CD4-positive, alpha-beta T cell treated with Interleukin-1 beta for 1 hour (primary cell): ENCODE results near the gene PRELID1.
"Not testable (repeated sequence)": the region's sequence is repeated elsewhere in the genome, so short reads cannot be mapped to it uniquely, and the experiment has no call there.

Source experiments
- DNase-seq, 2 donors: peaks; one replicate each; pipeline ENCODE4 v3.0.0-alpha.2; 2020 to 2022

Gene PRELID1

DNA sequence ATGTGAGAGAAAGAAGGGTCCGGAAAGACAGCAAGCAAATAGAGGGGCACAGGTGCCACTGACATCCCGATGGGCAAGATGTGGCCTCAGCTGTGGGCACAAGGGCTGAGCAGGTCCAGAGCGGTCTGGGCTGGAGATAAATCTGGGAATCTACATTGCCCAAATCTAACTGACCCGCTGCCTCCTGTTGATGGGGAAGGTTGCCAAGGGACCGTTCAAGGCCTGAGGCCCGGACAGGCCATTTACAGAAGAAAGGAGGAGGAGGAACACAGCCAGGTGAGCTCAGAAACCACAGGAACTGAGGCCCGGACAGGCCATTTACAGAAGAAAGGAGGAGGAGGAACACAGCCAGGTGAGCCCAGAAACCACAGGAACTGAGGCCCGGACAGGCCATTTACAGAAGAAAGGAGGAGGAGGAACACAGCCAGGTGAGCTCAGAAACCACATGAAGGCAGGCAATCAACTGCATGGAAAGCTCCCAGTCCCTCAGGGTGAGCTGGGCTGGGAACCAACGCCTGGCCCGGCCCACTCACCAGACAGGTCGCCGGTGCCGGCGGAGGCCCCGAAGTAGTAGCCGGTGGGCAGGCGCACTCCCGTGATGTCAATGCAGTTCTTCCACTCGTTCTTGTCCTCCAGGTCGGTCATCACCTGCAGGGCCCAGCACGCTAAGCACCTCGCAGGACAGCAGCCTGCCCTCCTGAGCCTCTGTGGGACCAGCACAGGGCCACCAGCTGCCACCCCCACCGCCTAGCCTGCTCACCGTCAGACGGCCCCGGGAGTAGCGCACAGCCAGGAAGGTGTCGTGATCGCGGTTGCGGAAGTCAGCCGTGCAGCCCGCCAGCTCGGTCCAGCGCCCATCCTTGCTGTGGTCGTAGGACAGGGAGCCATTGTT, 33.2 kb downstream of the PRELID1 start:
- no peak for DNase-seq

DNA sequence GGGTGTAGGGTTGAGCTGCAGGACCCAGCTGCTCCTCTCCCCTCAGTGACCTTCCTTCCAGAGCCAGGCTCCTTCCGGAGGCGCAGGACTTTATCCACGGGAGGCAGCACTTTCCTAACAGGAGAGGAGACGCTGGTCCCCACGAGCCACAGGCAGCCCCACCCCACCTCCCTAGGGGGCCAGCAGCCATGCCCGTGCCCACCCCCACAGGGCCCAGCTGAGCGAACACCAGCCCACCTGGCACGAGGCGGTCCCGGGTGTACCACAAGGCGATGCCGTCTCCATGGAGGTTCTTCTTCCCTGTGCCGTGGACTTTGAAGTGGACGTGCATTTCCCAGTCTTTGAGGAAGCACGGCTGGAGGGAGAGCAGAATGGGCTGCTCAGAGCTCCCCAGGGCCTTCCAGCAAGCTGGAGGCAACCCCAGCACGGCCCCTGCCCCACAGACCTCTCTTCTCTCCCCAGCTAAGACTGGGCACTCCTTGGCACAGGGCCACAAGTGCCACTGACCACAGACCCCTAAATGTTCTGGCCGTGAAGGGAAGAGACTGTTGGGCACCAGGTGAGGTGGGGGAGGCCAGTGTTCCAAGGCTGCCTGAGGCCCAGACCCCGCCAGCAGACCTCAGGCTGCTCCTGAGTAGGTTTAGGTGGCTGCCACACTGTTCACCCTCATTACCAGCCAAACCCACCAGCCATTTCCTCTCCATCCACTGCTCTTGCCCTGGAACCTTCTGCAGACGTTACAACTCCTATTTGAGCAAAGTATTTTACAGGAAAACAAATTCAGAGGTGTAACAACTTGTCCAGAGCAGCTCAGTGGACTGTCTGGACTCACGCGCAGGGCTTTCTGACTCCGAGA, 34.9 kb downstream of the PRELID1 start:
- no peak for DNase-seq

- no peak for DNase-seq
Measured at GRCh38 chr5:177339107-177339638, 35.6 kb downstream of the PRELID1 start.

- not testable (repeated sequence) for DNase-seq
Measured at GRCh38 chr5:177343000-177343399, 39.4 kb downstream of the PRELID1 start.

DNA sequence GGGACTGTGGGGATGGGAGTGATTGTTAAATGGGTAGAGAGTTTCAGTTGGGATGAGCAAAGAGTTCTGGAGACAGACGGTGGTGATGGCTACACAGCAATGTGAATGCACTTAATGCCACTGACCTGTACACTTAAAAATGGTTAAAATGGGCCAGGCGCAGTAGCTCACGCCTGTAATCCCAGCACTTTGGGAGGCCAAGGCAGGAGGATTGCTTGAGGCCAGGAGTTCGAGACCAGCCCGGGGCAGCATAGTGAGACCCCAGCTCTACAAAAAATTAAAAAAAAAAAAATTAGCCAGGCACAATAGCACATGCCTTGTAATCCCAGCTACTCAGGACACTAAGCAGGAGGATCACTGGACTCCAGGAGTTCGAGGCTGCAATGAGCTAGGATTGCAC, 40.2 kb downstream of the PRELID1 start:
- DNase-seq = no peak

DNA sequence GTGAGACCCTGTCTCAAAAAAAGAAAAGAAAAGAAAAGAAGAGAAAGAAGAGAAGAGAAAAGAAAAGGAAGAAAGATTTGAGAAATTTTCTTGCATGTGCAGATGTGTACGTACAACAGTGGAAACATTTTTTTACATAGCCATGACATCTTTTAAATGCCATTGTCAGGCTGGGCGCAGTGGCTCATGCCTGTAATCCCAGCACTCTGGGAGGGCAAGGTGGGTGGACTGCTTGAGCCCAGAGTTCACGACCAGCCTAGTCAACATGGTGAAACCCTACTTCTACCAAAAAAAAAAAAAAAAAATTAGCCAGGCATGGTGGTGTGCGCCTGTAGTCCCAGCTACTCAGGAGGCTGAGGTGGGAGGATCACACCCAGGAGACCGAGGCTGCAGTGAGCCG, 41.3 kb downstream of the PRELID1 start:
- no peak for DNase-seq

DNA sequence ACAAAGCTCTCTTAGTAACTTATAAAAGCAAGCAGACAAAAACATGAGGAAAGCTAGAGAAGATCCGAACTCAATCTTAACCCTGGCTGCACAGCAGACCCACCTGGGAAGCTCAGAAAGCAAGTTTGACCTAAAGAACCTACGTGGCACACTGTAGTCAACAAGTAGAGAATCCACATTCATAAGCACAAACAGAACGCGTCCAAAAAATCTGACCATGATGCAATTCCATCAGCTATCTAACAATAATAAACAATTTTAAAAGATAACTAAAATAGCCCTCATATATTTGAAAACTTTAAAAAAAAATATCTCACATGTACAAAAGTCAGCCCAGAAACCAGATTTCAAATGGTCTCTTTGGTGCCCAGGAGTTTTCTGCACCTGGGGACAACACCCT, 43.2 kb downstream of the PRELID1 start:
- no peak for DNase-seq

- no peak for DNase-seq
Measured at GRCh38 chr5:177347699-177348098, 44.1 kb downstream of the PRELID1 start.

GRCh38 chr5:177349362-177349647, 45.7 kb downstream of the PRELID1 start:
- DNase-seq = no peak

DNA sequence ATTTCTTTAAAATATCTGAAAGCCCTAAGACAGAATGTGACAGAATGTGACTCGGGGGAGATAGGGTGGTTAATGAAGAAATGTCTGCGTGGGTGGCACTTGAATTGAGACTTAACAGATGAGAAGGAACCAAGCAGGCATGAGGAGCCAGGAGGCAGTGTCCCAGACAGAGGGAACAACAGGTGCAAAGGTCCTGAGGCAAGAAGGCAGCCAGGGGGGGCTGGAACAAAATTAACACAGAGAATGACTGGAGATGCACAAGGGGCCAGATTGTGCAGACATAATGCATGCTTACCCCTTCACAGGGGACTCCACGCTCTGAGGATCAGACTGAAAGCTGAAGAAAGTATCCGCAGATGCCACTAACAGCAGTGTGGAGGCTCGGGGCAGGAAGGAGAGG, 46.2 kb downstream of the PRELID1 start:
- no peak for DNase-seq

DNA sequence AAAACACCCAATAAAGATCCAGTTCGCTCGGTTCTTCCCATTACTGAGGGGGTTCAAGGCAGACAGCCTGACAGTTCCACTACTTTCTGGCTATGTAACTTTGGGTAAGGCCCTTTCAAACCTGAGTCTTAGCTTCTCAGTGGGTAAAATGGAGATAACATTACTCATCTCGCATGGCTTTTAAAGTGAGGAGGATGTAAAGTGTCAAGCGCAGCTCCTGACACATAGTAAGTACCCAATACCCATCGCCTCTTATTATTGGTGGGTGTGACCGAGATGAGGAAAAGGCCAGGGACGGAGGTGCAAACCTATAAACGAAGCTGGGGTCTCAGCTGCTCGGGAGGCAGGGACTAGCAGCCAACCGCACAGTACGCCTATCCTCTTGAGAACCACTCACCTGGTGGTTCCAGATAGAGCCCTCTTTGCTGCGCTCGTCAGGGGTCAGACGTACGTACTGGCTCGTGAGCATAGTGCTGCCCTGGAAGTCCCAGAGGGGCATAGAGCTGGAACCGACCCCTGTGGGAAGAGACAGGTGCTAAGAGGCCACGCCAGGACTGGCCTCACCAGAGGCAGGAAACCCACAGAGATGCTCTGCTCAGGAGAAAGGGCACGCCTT, 47.3 kb downstream of the PRELID1 start:
- no peak for DNase-seq

- DNase-seq = peak; percentile 93 to 94
Measured at GRCh38 chr5:177351392-177352329, 48.1 kb downstream of the PRELID1 start, which contains the start of gene LMAN2. LMAN2 (minus strand) TSS chr5:177351668; CDS start chr5:177351647, 21 bp downstream.

DNA sequence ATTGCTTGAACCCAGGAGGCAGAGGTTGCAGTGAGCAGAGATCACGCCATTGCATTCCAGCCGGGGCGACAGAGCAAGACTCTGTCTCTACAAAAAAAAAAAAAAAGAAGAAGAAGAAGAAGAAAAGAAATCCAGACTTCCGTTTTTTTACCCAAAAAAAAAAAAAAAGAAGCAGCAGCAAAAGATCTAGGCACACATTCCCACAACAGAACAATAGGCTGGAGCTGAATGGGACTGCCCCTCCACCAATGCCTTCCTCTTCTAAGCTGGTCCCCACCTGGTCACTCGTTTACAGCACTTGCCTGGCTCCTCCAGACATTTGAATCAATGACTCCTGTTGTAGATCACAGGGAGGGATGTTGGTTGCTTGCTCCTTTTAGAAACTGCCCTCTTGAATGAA, 49.5 kb downstream of the PRELID1 start:
- DNase-seq = no peak

DNA sequence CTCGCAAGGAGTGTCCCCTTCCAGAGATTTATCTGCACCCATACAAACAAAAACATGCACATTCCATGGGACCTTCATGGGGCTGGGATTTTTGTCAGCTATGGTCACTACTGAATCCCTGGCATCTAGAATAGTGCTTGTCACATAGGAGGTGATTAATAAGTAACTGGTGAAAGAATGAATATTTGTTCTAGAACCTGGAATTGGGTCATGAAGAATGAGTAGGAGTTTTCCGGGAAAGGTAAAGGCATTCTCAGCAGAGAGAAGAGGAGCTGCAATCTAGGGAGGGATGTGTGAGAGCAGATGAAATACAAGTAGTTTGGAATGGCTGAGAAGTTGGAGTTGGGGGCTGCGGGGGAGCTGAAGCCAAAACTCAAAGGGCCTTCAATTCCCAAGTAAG, 50.7 kb downstream of the PRELID1 start:
- no peak for DNase-seq

DNA sequence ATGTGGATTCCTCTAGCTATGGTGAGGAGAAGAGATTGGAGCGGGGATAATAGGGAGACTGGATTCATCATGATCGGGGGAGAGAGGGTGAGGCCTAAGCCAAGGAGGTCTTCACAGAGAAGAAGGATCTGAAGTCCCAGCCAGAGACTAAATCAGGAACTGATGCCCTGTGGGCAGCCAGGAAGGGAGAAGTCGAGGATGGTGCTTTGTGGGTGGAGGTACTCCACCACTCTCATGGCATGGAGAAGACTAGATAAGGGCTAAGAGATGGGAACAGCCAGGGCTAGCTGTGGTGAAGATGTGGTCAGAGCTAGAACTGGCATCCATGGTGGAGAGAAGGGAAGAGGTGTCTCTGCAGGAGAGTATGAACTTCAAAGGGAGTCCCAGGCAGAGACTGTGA, 51.1 kb downstream of the PRELID1 start:
- no peak for DNase-seq

DNA sequence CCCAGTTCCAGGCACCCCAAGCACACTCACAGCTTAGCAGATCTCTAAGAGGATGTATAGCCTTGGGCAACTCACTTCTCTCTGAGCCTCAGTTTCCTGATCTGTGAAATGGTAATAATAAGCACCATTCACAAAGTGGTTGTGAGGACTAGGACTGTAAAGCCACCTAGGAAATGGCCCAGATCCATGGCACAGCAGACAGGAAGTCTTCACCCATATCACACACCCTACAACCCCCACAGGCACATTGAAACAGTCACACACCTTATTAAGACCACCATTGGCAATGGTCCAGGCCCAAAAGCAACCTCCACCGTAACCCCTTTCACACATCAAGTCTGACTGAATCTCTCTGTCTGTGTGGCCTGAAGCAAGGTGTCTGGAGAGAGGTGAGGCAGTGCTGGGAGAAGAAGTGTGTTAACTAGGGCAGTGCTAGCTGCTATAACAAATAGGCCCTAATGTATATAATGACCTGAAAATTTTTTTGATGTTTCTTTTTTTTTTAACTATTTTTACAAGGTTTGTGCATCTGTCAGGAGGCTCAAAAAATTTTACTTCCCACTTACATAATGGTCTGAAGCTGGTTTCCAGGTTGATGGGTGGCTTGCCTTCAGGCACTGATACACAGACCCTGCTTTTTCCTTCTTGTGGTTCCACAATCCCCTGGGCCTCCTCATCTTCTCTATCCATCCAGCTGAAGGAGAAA, 51.7 kb downstream of the PRELID1 start:
- no peak for DNase-seq

DNA sequence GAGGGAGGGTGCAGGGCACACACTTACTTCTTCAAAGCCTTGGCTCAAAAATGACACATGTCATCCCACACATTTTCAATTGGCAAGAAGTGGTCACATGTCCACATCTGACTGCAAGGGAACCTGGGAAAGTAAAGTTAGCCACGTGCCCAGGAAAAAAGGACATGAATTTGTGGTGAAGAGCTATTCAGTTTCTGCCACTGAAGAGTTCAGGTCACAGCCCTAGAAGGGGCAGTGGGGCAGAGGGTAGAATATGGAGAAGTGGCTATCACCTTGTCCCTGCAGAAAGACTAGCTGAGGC, 52.2 kb downstream of the PRELID1 start:
- DNase-seq = no peak
